Upper lobe of right lung (tissue), 1 donor: ENCODE data around the gene ASXL2. TPM values are rescaled to one million over a fixed set of nuclear protein-coding genes. Genes with fewer than 3 reads are reported as not detected.

ENCODE experiments used
- ATAC-seq: fragments of 200-7000 bp; cut with Tn5 transposase; one replicate; pipeline ENCODE4 v1.9.1; 2020; ENCODE audit warnings: mild to moderate bottlenecking, moderate library complexity
- DNase-seq: peaks from one replicate; pipeline ENCODE4 v3.0.0-alpha.2; 2020
- H3K27ac ChIP-seq: fragments of 200-600 bp; one replicate; pipeline ENCODE4 v1.8.0; 2022
- H3K27me3 ChIP-seq: fragments of 200-600 bp; one replicate; pipeline ENCODE4 v1.8.0; 2022; ENCODE audit warnings: mild to moderate bottlenecking
- H3K36me3 ChIP-seq: fragments of 200-600 bp; one replicate; pipeline ENCODE4 v1.8.0; 2022
- H3K4me1 ChIP-seq: fragments of 200-600 bp; one replicate; pipeline ENCODE4 v1.8.0; 2022
- H3K4me3 ChIP-seq: fragments of 200-600 bp; one replicate; pipeline ENCODE4 v1.8.0; 2022; ENCODE audit warnings: mild to moderate bottlenecking
- H3K9me3 ChIP-seq: fragments of 200-600 bp; one replicate; pipeline ENCODE4 v1.8.0; 2022
- intact Hi-C: fragments of 100-400 bp; cut with DNase I; formaldehyde crosslinking; loops from one replicate; pipeline ENCODE4 v1.11.0; 2022
- total RNA-seq: library from RNA; stranded (reverse); fragmentation: NEBNext Ultra II Directional; extraction: Animal tissue kit (Norgen Biotek cat#: 25700); gene quantifications from one replicate; pipeline ENCODE4 v1.2.1, GENCODE V29; 2021
- TF ChIP-seq, protein P1 (sequence below): fragments of 200-600 bp; IDR thresholded peaks from one replicate; pipeline ENCODE4 v1.8.0; 2022; ENCODE audit warnings: antibody characterized with exemption
- donor health status: DM: no; HTN: yes; CAD: no; lungs with severe emphysema.

Gene ASXL2
- total RNA-seq, 1 donor from 2014 or later = 34.3 TPM

DNA sequence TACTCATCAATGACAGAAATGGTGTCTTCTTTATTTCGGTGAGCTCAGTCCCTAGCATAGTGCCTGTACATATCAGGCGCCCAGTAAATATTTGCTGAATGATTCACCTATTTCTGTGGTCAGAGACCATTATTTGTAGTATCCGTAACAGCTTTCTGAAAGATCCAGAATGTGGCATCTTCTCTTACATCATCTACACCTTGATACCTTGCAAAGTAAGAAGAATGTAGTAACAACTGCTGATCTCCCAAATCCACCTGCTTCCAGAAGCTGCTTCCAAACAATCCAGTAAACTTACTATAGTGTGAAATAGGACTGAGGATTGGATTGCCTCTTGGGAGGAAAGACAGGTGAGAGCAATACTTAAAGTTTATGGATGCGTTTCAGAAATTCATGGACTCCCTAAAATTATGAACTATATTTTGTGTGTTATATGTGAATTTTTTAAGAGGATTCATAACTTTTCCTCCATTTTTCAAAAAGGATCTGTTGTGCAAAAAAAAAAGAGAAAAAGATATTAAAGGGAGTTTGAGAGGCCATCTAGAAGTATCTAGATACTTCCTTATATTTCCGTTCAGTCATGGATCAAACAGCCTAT is 945 bp upstream of the ASXL2 start:
- intact Hi-C loops = no loop called here
- peaks cover 19% of the 10 kb centered on the region for H3K4me1 ChIP-seq
- ATAC-seq (no peak), DNase-seq (no peak)
- H3K4me3 ChIP-seq = peak overlapping the region; percentile 79
- no peaks in the 10 kb centered on the region for H3K9me3 ChIP-seq
- H3K27me3 ChIP-seq = peaks cover 4% of the 10 kb centered on the region
- H3K36me3 ChIP-seq = peaks cover 7% of the 10 kb centered on the region
- H3K27ac ChIP-seq = peak overlapping the region; percentile 76
- TF ChIP-seq, protein P1, sequence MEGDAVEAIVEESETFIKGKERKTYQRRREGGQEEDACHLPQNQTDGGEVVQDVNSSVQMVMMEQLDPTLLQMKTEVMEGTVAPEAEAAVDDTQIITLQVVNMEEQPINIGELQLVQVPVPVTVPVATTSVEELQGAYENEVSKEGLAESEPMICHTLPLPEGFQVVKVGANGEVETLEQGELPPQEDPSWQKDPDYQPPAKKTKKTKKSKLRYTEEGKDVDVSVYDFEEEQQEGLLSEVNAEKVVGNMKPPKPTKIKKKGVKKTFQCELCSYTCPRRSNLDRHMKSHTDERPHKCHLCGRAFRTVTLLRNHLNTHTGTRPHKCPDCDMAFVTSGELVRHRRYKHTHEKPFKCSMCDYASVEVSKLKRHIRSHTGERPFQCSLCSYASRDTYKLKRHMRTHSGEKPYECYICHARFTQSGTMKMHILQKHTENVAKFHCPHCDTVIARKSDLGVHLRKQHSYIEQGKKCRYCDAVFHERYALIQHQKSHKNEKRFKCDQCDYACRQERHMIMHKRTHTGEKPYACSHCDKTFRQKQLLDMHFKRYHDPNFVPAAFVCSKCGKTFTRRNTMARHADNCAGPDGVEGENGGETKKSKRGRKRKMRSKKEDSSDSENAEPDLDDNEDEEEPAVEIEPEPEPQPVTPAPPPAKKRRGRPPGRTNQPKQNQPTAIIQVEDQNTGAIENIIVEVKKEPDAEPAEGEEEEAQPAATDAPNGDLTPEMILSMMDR = no peak

DNA sequence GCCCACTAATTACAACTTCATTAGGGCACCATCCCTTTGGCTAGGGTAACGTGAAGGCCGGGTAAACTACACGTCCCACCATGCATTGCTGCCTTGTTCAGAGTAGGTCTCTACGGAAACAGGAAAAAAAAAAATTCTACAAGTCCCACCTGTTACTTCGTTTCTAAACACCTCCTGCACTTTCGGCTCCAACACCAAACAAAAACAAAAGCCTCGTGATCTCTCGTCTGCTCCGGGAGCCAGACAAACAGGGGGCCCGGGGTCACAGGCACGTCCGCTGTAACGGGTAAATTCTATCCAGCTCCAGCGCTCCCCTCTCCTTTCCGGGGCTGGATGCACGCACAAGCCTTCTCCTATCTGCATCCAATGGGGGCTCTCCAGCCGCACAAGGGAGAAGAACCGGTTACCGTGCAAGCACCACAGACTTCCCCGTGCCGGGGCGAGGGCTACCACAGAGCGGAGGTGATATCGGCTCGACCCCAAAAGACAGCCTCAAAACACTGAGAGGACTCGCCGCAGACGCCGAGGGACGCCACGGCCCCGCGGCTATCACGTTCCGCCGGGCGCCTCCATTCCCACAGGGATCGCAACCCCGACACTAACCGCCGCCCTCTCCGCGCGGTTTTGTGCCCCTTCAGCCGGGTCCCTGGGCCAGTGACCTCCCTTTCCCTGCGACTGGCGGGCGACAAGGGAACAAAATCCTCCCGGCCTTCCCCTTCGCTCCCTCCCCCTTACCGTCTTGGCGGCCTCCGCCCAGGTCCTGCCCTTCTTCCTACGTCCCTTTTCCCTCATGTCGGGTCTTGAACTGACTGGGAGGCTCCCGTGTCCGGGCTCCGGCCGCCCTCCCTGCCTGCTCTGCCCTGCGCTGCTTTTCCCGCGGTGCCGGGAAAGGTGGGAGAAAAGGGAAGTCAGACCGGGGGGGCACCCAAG is 591 bp downstream of the ASXL2 start:
- Histone ChIP-seq H3K4me1 (peaks cover 19% of the 10 kb centered on the region), H3K36me3 (peaks cover 9% of the 10 kb centered on the region), H3K27ac (peak overlapping the region; percentile 85), H3K27me3 (no peaks in the 10 kb centered on the region), H3K4me3 (peak overlapping the region; percentile 79), H3K9me3 (no peaks in the 10 kb centered on the region)
- ATAC-seq (peak; percentile 50), DNase-seq (peak; percentile 74)
- TF ChIP-seq, protein P1 = no peak
- intact Hi-C loops = no loop called here

DNA sequence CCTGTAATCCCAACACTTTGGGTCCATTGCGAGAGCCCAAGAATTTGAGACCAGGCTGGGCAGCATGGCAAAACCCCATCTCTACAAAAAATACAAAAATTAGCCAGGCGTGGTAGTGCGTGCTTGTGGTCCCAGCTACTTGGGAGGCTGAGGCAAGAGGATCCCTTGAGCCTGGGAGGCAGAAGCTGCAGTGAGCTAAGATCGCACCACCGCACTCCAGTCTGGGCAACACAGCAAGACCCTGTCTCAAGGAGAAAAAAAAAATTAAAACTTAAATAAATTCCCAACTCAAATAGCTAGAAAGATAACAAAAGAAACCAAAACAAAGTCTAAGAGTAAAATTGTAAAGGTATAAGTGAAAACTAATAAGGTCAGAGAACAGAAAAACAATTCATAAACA is 6.2 kb downstream of the ASXL2 start:
- TF ChIP-seq, protein P1 = no peak
- H3K4me3 ChIP-seq = no peak overlapping the region
- intact Hi-C loops = no loop called here
- H3K9me3 ChIP-seq = no peaks in the 10 kb centered on the region
- ATAC-seq = no peak
- H3K27ac ChIP-seq = no peak overlapping the region
- no peaks in the 10 kb centered on the region for H3K27me3 ChIP-seq
- peaks cover 27% of the 10 kb centered on the region for H3K36me3 ChIP-seq
- DNase-seq = peak; percentile 17
- H3K4me1 ChIP-seq = peaks cover 18% of the 10 kb centered on the region

DNA sequence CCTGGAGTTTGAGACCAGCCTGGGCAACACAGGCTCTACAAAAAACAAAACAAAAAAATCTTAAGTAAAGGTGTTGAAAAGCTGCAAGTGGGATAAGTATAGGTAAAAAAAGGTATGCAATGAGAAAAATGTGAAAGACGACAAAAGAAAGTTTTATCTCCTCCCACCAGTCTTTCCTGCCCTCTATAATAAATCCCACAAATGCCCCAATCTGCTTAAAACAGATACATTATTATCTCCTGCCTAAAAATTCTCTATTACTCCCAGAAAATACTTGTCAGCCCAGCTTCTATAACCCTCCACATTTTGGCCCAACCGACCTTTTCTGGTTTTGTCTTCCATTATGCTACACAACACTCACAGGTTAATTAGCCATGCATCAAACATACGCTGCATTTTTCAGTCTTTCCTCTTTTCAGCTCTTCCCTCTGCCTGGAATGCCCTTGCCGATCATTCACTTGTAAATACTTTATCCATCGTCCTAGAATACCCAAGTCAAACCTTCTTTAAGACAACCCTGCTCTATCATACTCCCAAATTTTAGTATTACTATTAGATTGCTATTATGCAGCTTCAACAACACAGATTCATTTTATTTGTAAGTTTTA is 10.8 kb downstream of the ASXL2 start:
- no peak overlapping the region for H3K27ac ChIP-seq
- no peaks in the 10 kb centered on the region for H3K9me3 ChIP-seq
- TF ChIP-seq, protein P1 = no peak
- no peaks in the 10 kb centered on the region for H3K4me1 ChIP-seq
- peaks cover 18% of the 10 kb centered on the region for H3K36me3 ChIP-seq
- intact Hi-C loops = no loop called here
- ATAC-seq = no peak
- no peak overlapping the region for H3K4me3 ChIP-seq
- DNase-seq = no peak
- no peaks in the 10 kb centered on the region for H3K27me3 ChIP-seq

DNA sequence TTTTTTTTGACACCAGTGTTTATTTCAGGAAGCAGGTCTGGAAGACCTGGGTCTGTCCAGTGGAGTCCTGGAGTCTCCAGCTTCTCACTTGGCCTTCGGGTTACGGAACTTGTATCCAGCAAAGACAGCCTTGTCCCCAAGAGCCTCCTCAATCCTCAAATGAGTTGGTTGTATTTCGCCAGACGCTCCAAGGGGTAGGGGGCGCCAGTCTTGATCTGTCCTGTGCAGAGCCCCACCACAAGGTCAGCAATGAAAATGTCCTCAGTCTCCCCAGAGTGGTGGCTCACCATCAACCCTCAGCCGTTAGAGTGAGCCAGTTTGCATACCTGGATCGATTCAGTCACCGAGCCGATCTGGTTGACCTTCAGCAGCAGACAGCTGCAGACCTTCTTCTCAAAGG is 21.9 kb downstream of the ASXL2 start:
- no peak overlapping the region for H3K27ac ChIP-seq
- intact Hi-C loops = no loop called here
- H3K9me3 ChIP-seq = no peaks in the 10 kb centered on the region
- no peak for DNase-seq
- H3K4me3 ChIP-seq = no peak overlapping the region
- TF ChIP-seq, protein P1 = no peak
- peaks cover 14% of the 10 kb centered on the region for H3K4me1 ChIP-seq
- no peaks in the 10 kb centered on the region for H3K27me3 ChIP-seq
- no peak for ATAC-seq
- no peaks in the 10 kb centered on the region for H3K36me3 ChIP-seq
